Right ventricle myocardium superior (tissue), 1 donor: Measurements from ENCODE around the gene POLR2I. TPM values are rescaled to one million over a fixed set of nuclear protein-coding genes. Genes with fewer than 3 reads are reported as not detected.

Source experiments
- ATAC-seq: fragments of 200-7000 bp; cut with Tn5 transposase; one replicate; pipeline ENCODE4 v1.9.1; 2020; ENCODE audit warnings: mild to moderate bottlenecking; ENCODE audit not compliant: poor library complexity
- DNase-seq: peaks from one replicate; pipeline ENCODE4 v3.0.0-alpha.2; 2020
- intact Hi-C: fragments of 100-400 bp; cut with DNase I; formaldehyde crosslinking; loops from one replicate; pipeline ENCODE4 v1.11.2; 2022
- total RNA-seq: library from RNA; stranded (reverse); fragmentation: NEBNext Ultra II Directional; extraction: Animal tissue kit (Norgen Biotek cat#: 25700); gene quantifications from one replicate; pipeline ENCODE4 v1.2.1, GENCODE V29; 2021
- donor health status: DM: no; HTN: yes; CAD: no; lungs with severe emphysema.

The POLR2I gene
- total RNA-seq, 1 donor from 2014 or later = 145 TPM

- ATAC-seq = no peak
- intact Hi-C loops = no loop called here
- no peak for DNase-seq
These were observed 7.7 kb downstream of the POLR2I start for GRCh38 chr19:36106991-36107390.

- ATAC-seq (peak; percentile 64), DNase-seq (no peak)
- intact Hi-C loops = no loop called here
These were observed 8.2 kb downstream of the POLR2I start for GRCh38 chr19:36106441-36106840.

- DNase-seq = no peak
- intact Hi-C loops = no loop called here
- no peak for ATAC-seq
These were observed 10.7 kb downstream of the POLR2I start for GRCh38 chr19:36103842-36104552.

GRCh38 chr19:36103040-36103626 lies 11.5 kb downstream of the POLR2I start:
- DNase-seq (no peak), ATAC-seq (no peak)
- intact Hi-C loops = no loop called here

GRCh38 chr19:36101550-36102327 lies 12.9 kb downstream of the POLR2I start:
- intact Hi-C loops = no loop called here
- DNase-seq = no peak
- ATAC-seq = no peak

GRCh38 chr19:36100476-36100875 lies 14.2 kb downstream of the POLR2I start:
- intact Hi-C loops = no loop called here
- DNase-seq (peak; percentile 84), ATAC-seq (peak; percentile 85)

GRCh38 chr19:36099166-36099785 lies 15.4 kb downstream of the POLR2I start:
- DNase-seq (no peak), ATAC-seq (peak; percentile 59)
- intact Hi-C loops = no loop called here

- intact Hi-C loops = no loop called here
- DNase-seq (no peak), ATAC-seq (no peak)
These were observed 17.6 kb downstream of the POLR2I start for GRCh38 chr19:36097036-36097435.

- ATAC-seq (peak; percentile 89), DNase-seq (no peak)
- intact Hi-C loops = no loop called here
These were observed 21.0 kb downstream of the POLR2I start for GRCh38 chr19:36093687-36094086.

GRCh38 chr19:36093146-36093662 lies 21.5 kb downstream of the POLR2I start:
- DNase-seq = no peak
- intact Hi-C loops = no loop called here
- ATAC-seq = peak; percentile 16

- DNase-seq (no peak), ATAC-seq (no peak)
- intact Hi-C loops = no loop called here
These were observed 22.1 kb downstream of the POLR2I start for GRCh38 chr19:36092566-36092965.

- ATAC-seq (no peak), DNase-seq (no peak)
- intact Hi-C loops = no loop called here
These were observed 23.6 kb downstream of the POLR2I start for GRCh38 chr19:36090910-36091695.

GRCh38 chr19:36089847-36090246 lies 24.8 kb downstream of the POLR2I start:
- intact Hi-C loops = no loop called here
- DNase-seq (no peak), ATAC-seq (no peak)

GRCh38 chr19:36086326-36086725 lies 28.3 kb downstream of the POLR2I start:
- ATAC-seq (no peak), DNase-seq (no peak)

GRCh38 chr19:36084231-36085009 lies 30.3 kb downstream of the POLR2I start:
- ATAC-seq = no peak
- no peak for DNase-seq
- intact Hi-C loops = no loop called here

More at GRCh38 chr19:36086326-36086725, 28.3 kb downstream of the POLR2I start:
- intact Hi-C loops = no loop called here

GRCh38 chr19:36082916-36083315 lies 31.8 kb downstream of the POLR2I start:
- intact Hi-C loops = no loop called here
- ATAC-seq = no peak
- DNase-seq = no peak

GRCh38 chr19:36081894-36082293 lies 32.8 kb downstream of the POLR2I start:
- intact Hi-C loops = no loop called here
- DNase-seq (no peak), ATAC-seq (no peak)

GRCh38 chr19:36081385-36081784 lies 33.3 kb downstream of the POLR2I start:
- DNase-seq (no peak), ATAC-seq (no peak)
- intact Hi-C loops = no loop called here
